ENCODE data around the gene STK11IP. TPM values are rescaled to one million over a fixed set of nuclear protein-coding genes. Genes with fewer than 3 reads are reported as not detected.
A peak's percentile ranks its signal among the peaks of the same experiment; 100 is the strongest.

The STK11IP gene
- total RNA-seq, 2 donors from 2014 or later: 35.8 to 40.6 TPM

- no peaks in the 10 kb centered on the region for H3K36me3 Mint-ChIP-seq (ENCODE audit: low read depth)
- DNase-seq (no peak), ATAC-seq (no peak)
- H3K27ac Mint-ChIP-seq: no peak overlapping the region
- H3K9me3 ChIP-seq (ENCODE audit: control insufficient read depth, low read length, poor library complexity, severe bottlenecking): no peaks in the 10 kb centered on the region
- peaks cover 7% of the 10 kb centered on the region for H3K4me1 Mint-ChIP-seq
- H3K4me3 Mint-ChIP-seq: no peak overlapping the region
- H3K27me3 Mint-ChIP-seq: peaks cover 61% of the 10 kb centered on the region
These were observed 27.5 kb downstream of the STK11IP start for GRCh38 chr2:219625179-219625578.

GRCh38 chr2:219626540-219626939 lies 28.9 kb downstream of the STK11IP start:
- H3K4me3 Mint-ChIP-seq: peak overlapping the region; percentile 93
- no peak for ATAC-seq
- H3K9me3 ChIP-seq (ENCODE audit: control insufficient read depth, low read length, poor library complexity, severe bottlenecking): no peaks in the 10 kb centered on the region
- H3K27ac Mint-ChIP-seq: no peak overlapping the region
- H3K4me1 Mint-ChIP-seq: peaks cover 7% of the 10 kb centered on the region
- DNase-seq: no peak
- no peaks in the 10 kb centered on the region for H3K36me3 Mint-ChIP-seq (ENCODE audit: low read depth)
- H3K27me3 Mint-ChIP-seq: peaks cover 59% of the 10 kb centered on the region

- ATAC-seq (peak; percentile 63), DNase-seq (no peak)
- peaks cover 56% of the 10 kb centered on the region for H3K27me3 Mint-ChIP-seq
- H3K9me3 ChIP-seq (ENCODE audit: control insufficient read depth, low read length, poor library complexity, severe bottlenecking): no peaks in the 10 kb centered on the region
- no peak within 1 kb of the TSS for H3K27ac Mint-ChIP-seq
- H3K4me3 Mint-ChIP-seq: peak within 1 kb of the TSS; percentile 93
- no peaks in the 10 kb centered on the region for H3K36me3 Mint-ChIP-seq (ENCODE audit: low read depth)
- H3K4me1 Mint-ChIP-seq: peaks cover 7% of the 10 kb centered on the region
These were observed 29.7 kb downstream of the STK11IP start, which contains the start of gene SLC4A3 for GRCh38 chr2:219627103-219628100. Gene SLC4A3 (plus strand): TSS chr2:219627630. CDS start chr2:219627993, 363 bp downstream.

GRCh38 chr2:219628235-219628985 lies 30.8 kb downstream of the STK11IP start:
- DNase-seq (no peak), ATAC-seq (no peak)
- Mint-ChIP-seq H3K27ac (no peak overlapping the region), H3K36me3 (ENCODE audit: low read depth) (no peaks in the 10 kb centered on the region), H3K4me3 (peak overlapping the region; percentile 75), H3K27me3 (peaks cover 54% of the 10 kb centered on the region), H3K4me1 (peaks cover 7% of the 10 kb centered on the region)
- no peaks in the 10 kb centered on the region for H3K9me3 ChIP-seq (ENCODE audit: control insufficient read depth, low read length, poor library complexity, severe bottlenecking)

- Mint-ChIP-seq H3K4me1 (peaks cover 7% of the 10 kb centered on the region), H3K27me3 (peaks cover 55% of the 10 kb centered on the region), H3K4me3 (peak overlapping the region; percentile 75), H3K36me3 (ENCODE audit: low read depth) (no peaks in the 10 kb centered on the region), H3K27ac (no peak overlapping the region)
- H3K9me3 ChIP-seq (ENCODE audit: control insufficient read depth, low read length, poor library complexity, severe bottlenecking): no peaks in the 10 kb centered on the region
- no peak for ATAC-seq
- DNase-seq: no peak
These were observed 31.6 kb downstream of the STK11IP start for GRCh38 chr2:219628986-219629901.

GRCh38 chr2:219629976-219630695 lies 32.5 kb downstream of the STK11IP start:
- Mint-ChIP-seq H3K27me3 (peaks cover 48% of the 10 kb centered on the region), H3K4me1 (peaks cover 7% of the 10 kb centered on the region), H3K27ac (no peak overlapping the region), H3K36me3 (ENCODE audit: low read depth) (no peaks in the 10 kb centered on the region), H3K4me3 (no peak overlapping the region)
- DNase-seq (no peak), ATAC-seq (no peak)
- no peaks in the 10 kb centered on the region for H3K9me3 ChIP-seq (ENCODE audit: control insufficient read depth, low read length, poor library complexity, severe bottlenecking)

- no peak for DNase-seq
- ATAC-seq: no peak
- Mint-ChIP-seq H3K36me3 (ENCODE audit: low read depth) (no peaks in the 10 kb centered on the region), H3K4me3 (no peak overlapping the region), H3K27ac (no peak overlapping the region), H3K27me3 (peaks cover 45% of the 10 kb centered on the region), H3K4me1 (peaks cover 7% of the 10 kb centered on the region)
- no peaks in the 10 kb centered on the region for H3K9me3 ChIP-seq (ENCODE audit: control insufficient read depth, low read length, poor library complexity, severe bottlenecking)
These were observed 33.2 kb downstream of the STK11IP start for GRCh38 chr2:219630770-219631405.

- Mint-ChIP-seq H3K4me3 (no peak overlapping the region), H3K4me1 (peaks cover 6% of the 10 kb centered on the region), H3K36me3 (ENCODE audit: low read depth) (no peaks in the 10 kb centered on the region), H3K27ac (no peak overlapping the region), H3K27me3 (peaks cover 44% of the 10 kb centered on the region)
- H3K9me3 ChIP-seq (ENCODE audit: control insufficient read depth, low read length, poor library complexity, severe bottlenecking): no peaks in the 10 kb centered on the region
- DNase-seq (no peak), ATAC-seq (no peak)
These were observed 33.8 kb downstream of the STK11IP start for GRCh38 chr2:219631406-219631891.

- Mint-ChIP-seq H3K27ac (no peak overlapping the region), H3K27me3 (peaks cover 45% of the 10 kb centered on the region), H3K4me1 (peaks cover under 1% of the 10 kb centered on the region), H3K4me3 (no peak overlapping the region), H3K36me3 (ENCODE audit: low read depth) (peaks cover 1% of the 10 kb centered on the region)
- no peaks in the 10 kb centered on the region for H3K9me3 ChIP-seq (ENCODE audit: control insufficient read depth, low read length, poor library complexity, severe bottlenecking)
- ATAC-seq (no peak), DNase-seq (no peak)
These were observed 34.5 kb downstream of the STK11IP start for GRCh38 chr2:219631904-219632759.

GRCh38 chr2:219632760-219633105 lies 35.1 kb downstream of the STK11IP start:
- H3K27ac Mint-ChIP-seq: no peak overlapping the region
- H3K4me3 Mint-ChIP-seq: no peak overlapping the region
- DNase-seq (no peak), ATAC-seq (no peak)
- H3K4me1 Mint-ChIP-seq: no peaks in the 10 kb centered on the region
- no peaks in the 10 kb centered on the region for H3K9me3 ChIP-seq (ENCODE audit: control insufficient read depth, low read length, poor library complexity, severe bottlenecking)
- peaks cover 51% of the 10 kb centered on the region for H3K27me3 Mint-ChIP-seq
- H3K36me3 Mint-ChIP-seq (ENCODE audit: low read depth): peaks cover 3% of the 10 kb centered on the region

Measured in T-helper 17 cell (primary cell).